ENCODE measurements around the gene STX8. TPM values are rescaled to one million over a fixed set of nuclear protein-coding genes. Genes with fewer than 3 reads are reported as not detected.

STX8 gene
- total RNA-seq, 1 donor from 2014 or later, result 61.6 TPM

DNA sequence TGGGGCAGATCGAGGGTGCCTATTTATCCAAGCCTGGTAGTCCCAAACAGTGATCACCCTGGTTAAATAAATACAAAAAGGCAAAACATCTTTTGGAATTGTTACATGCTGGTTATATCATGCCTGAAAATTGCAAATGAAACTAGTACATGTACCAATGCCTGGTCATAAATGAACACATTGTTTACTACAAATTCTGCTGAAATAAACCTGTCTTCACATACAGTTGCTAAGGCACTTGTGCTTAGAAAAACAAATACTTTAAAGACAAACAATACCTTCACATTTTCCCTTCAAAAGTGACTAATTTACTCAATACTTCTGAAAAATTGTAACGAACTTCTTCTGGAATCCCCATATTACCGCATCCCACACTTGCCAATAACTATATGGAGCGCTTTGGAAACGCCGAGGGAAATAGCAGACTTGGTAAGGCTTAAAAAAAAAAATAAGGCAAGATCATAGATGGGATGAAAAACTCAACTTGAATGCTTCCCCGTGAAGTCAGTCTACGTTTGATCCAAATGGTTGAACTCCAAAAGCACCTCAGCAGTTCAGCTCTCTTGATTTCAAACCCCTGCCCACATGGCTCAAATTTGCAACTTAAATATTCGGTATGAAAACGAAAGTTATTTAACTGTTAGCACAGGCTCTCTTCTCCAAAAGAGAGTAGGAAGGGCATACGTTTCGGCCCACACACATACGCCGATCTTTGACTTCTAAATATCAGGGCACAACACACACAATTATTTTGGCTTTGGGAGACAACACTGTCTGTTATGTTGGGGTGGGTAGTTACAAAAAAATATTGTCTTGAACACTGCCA is 289.8 kb downstream of the STX8 start:
- Mint-ChIP-seq H3K4me1 (ENCODE audit: unreplicated experiment) (peaks cover 9% of the 10 kb centered on the region), H3K4me3 (ENCODE audit: unreplicated experiment) (no peak overlapping the region), H3K27ac (ENCODE audit: unreplicated experiment) (no peak overlapping the region), H3K36me3 (ENCODE audit: unreplicated experiment) (no peaks in the 10 kb centered on the region), H3K27me3 (ENCODE audit: unreplicated experiment) (no peaks in the 10 kb centered on the region), H3K9me3 (ENCODE audit: unreplicated experiment) (no peaks in the 10 kb centered on the region)
- TF ChIP-seq, protein P1, sequence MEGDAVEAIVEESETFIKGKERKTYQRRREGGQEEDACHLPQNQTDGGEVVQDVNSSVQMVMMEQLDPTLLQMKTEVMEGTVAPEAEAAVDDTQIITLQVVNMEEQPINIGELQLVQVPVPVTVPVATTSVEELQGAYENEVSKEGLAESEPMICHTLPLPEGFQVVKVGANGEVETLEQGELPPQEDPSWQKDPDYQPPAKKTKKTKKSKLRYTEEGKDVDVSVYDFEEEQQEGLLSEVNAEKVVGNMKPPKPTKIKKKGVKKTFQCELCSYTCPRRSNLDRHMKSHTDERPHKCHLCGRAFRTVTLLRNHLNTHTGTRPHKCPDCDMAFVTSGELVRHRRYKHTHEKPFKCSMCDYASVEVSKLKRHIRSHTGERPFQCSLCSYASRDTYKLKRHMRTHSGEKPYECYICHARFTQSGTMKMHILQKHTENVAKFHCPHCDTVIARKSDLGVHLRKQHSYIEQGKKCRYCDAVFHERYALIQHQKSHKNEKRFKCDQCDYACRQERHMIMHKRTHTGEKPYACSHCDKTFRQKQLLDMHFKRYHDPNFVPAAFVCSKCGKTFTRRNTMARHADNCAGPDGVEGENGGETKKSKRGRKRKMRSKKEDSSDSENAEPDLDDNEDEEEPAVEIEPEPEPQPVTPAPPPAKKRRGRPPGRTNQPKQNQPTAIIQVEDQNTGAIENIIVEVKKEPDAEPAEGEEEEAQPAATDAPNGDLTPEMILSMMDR (IDR thresholded peaks at IDR 0.05), result no peak
- DNase-seq (ENCODE audit: extremely low spot score, unreplicated experiment), result no peak

DNA sequence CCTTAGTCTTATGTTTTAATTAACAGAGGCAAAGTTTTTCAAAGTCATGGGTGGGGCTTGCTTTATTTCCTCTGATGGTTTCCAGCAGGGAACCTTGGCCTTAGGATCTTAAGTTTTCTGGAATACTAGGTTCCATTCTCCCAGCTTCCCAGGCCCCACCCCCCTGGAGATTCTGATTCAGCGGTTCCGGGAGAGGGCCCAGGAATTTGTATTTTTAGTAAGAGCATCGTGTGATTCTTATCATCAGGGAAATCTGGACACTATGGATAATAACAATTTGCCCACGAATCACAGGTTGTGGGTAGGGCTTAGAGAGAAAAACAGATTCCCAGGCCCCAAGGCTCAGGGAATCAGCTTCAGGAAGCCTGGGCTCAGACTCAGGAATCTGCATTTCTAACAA is 290.7 kb downstream of the STX8 start:
- DNase-seq (ENCODE audit: extremely low spot score, unreplicated experiment), result no peak
- H3K36me3 Mint-ChIP-seq (ENCODE audit: unreplicated experiment), result no peaks in the 10 kb centered on the region
- TF ChIP-seq, protein P1 (IDR thresholded peaks at IDR 0.05), result no peak
- H3K27me3 Mint-ChIP-seq (ENCODE audit: unreplicated experiment), result no peaks in the 10 kb centered on the region
- no peak overlapping the region for H3K27ac Mint-ChIP-seq (ENCODE audit: unreplicated experiment)
- no peaks in the 10 kb centered on the region for H3K9me3 Mint-ChIP-seq (ENCODE audit: unreplicated experiment)
- H3K4me1 Mint-ChIP-seq (ENCODE audit: unreplicated experiment), result peaks cover 8% of the 10 kb centered on the region
- no peak overlapping the region for H3K4me3 Mint-ChIP-seq (ENCODE audit: unreplicated experiment)

DNA sequence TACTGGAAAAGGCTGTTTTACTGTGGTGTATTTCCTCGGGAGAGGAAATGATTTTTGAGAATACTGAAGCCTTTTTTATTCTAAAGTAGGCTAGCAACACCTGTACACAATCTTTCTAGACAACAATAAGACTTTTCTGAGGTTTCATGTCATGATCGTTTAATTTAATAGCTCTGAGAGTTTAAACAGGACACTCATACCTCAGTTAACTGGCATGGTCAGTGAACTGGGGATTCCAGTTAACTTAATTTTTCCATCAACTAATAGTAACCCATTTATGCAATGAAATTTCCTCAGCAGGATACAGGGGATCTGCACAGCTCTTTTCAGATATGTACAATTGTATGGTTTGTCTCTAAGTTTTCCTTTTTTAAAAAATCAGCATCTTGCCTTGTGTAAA is 291.7 kb downstream of the STX8 start:
- DNase-seq (ENCODE audit: extremely low spot score, unreplicated experiment), result no peak
- H3K27me3 Mint-ChIP-seq (ENCODE audit: unreplicated experiment), result no peaks in the 10 kb centered on the region
- H3K4me1 Mint-ChIP-seq (ENCODE audit: unreplicated experiment), result peaks cover 6% of the 10 kb centered on the region
- no peaks in the 10 kb centered on the region for H3K36me3 Mint-ChIP-seq (ENCODE audit: unreplicated experiment)
- no peaks in the 10 kb centered on the region for H3K9me3 Mint-ChIP-seq (ENCODE audit: unreplicated experiment)
- no peak overlapping the region for H3K4me3 Mint-ChIP-seq (ENCODE audit: unreplicated experiment)
- TF ChIP-seq, protein P1 (IDR thresholded peaks at IDR 0.05), result no peak
- no peak overlapping the region for H3K27ac Mint-ChIP-seq (ENCODE audit: unreplicated experiment)

DNA sequence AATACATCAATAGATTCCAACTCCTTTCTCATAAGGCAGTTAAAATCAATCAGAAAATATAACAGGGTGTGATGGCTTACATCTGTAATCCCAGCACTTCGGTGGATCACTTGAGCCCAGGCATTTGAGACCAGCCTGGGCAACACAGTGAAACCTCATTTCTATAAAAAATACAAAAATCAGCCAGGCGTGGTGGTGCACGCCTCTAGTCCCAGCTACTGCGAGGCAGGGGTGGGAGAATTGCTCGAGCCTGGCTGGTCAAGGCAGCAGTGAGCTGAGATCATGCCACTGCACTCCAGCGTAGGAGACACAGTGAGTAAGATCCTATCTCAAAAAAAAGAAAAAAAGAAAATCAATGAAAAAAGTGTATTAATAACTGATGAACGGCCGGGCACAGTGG is 295.7 kb downstream of the STX8 start:
- H3K9me3 Mint-ChIP-seq (ENCODE audit: unreplicated experiment), result no peaks in the 10 kb centered on the region
- no peaks in the 10 kb centered on the region for H3K27me3 Mint-ChIP-seq (ENCODE audit: unreplicated experiment)
- TF ChIP-seq, protein P1 (IDR thresholded peaks at IDR 0.05), result no peak
- no peaks in the 10 kb centered on the region for H3K36me3 Mint-ChIP-seq (ENCODE audit: unreplicated experiment)
- no peak for DNase-seq (ENCODE audit: extremely low spot score, unreplicated experiment)
- no peak overlapping the region for H3K4me3 Mint-ChIP-seq (ENCODE audit: unreplicated experiment)
- H3K27ac Mint-ChIP-seq (ENCODE audit: unreplicated experiment), result no peak overlapping the region
- peaks cover 3% of the 10 kb centered on the region for H3K4me1 Mint-ChIP-seq (ENCODE audit: unreplicated experiment)

DNA sequence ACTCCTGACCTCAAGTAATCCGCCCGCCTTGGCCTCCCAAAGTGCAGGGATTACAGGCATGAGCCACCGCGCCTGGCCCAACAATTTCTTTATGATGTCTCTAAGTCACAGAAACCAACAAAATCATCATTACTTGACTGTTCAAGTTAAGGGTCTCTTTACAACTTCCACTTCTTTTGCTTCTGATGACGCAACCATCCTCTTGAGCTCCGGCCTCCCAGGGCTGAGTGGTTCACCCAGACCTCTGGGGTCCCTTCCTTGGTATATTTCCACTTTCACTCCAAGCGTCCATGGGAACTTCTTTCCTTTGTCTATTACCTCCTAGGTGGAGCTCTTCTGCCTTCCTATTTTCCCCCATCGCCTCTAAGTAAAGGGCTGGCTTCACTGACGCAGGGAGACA is 300.6 kb downstream of the STX8 start:
- no peaks in the 10 kb centered on the region for H3K36me3 Mint-ChIP-seq (ENCODE audit: unreplicated experiment)
- H3K27me3 Mint-ChIP-seq (ENCODE audit: unreplicated experiment), result no peaks in the 10 kb centered on the region
- H3K27ac Mint-ChIP-seq (ENCODE audit: unreplicated experiment), result no peak overlapping the region
- TF ChIP-seq, protein P1 (IDR thresholded peaks at IDR 0.05), result no peak
- H3K4me1 Mint-ChIP-seq (ENCODE audit: unreplicated experiment), result peaks cover 9% of the 10 kb centered on the region
- no peak overlapping the region for H3K4me3 Mint-ChIP-seq (ENCODE audit: unreplicated experiment)
- no peak for DNase-seq (ENCODE audit: extremely low spot score, unreplicated experiment)
- H3K9me3 Mint-ChIP-seq (ENCODE audit: unreplicated experiment), result no peaks in the 10 kb centered on the region
